GM21786 (cell line): Measurements from ENCODE around the gene ADGRL3.
"Not testable (repeated sequence)": the region's sequence is repeated elsewhere in the genome, so short reads cannot be mapped to it uniquely, and the experiment has no call there.

Experiments
- ATAC-seq: cut with Tn5 transposase; IDR thresholded peaks from one replicate; pipeline ENCODE4 v1.9.1; 2021; ENCODE audit not compliant: unreplicated experiment

Gene ADGRL3

GRCh38 chr4:61468024-61468720 lies 268.0 kb downstream of the ADGRL3 start:
- no peak for ATAC-seq

GRCh38 chr4:61473306-61473705 lies 273.2 kb downstream of the ADGRL3 start:
- no peak for ATAC-seq

GRCh38 chr4:61478340-61478739 lies 278.2 kb downstream of the ADGRL3 start:
- ATAC-seq = no peak

- no peak for ATAC-seq
These were observed 284.9 kb downstream of the ADGRL3 start for GRCh38 chr4:61485056-61485455.

- ATAC-seq = no peak
These were observed 289.8 kb downstream of the ADGRL3 start for GRCh38 chr4:61489927-61490326.

GRCh38 chr4:61493041-61493440 lies 292.9 kb downstream of the ADGRL3 start:
- ATAC-seq = no peak

GRCh38 chr4:61493470-61493869 lies 293.3 kb downstream of the ADGRL3 start:
- no peak for ATAC-seq

- no peak for ATAC-seq
These were observed 300.8 kb downstream of the ADGRL3 start for GRCh38 chr4:61500883-61501282.

GRCh38 chr4:61501812-61502211 lies 301.7 kb downstream of the ADGRL3 start:
- no peak for ATAC-seq

- no peak for ATAC-seq
These were observed 305.9 kb downstream of the ADGRL3 start for GRCh38 chr4:61505773-61506685.

- no peak for ATAC-seq
These were observed 307.0 kb downstream of the ADGRL3 start for GRCh38 chr4:61507091-61507490.

GRCh38 chr4:61509721-61510241 lies 309.7 kb downstream of the ADGRL3 start:
- ATAC-seq = not testable (repeated sequence)

GRCh38 chr4:61511716-61512488 lies 311.8 kb downstream of the ADGRL3 start:
- ATAC-seq = no peak

- no peak for ATAC-seq
These were observed 314.9 kb downstream of the ADGRL3 start for GRCh38 chr4:61514991-61515390.

- ATAC-seq = no peak
These were observed 317.0 kb downstream of the ADGRL3 start for GRCh38 chr4:61517144-61517543.

- ATAC-seq = no peak
These were observed 320.0 kb downstream of the ADGRL3 start for GRCh38 chr4:61520166-61520565.

- no peak for ATAC-seq
These were observed 320.6 kb downstream of the ADGRL3 start for GRCh38 chr4:61520681-61521160.

- ATAC-seq = no peak
These were observed 321.3 kb downstream of the ADGRL3 start for GRCh38 chr4:61521451-61521850.

- no peak for ATAC-seq
These were observed 322.2 kb downstream of the ADGRL3 start for GRCh38 chr4:61522312-61522711.

- ATAC-seq = no peak
These were observed 327.8 kb downstream of the ADGRL3 start for GRCh38 chr4:61527888-61528287.

- ATAC-seq = no peak
These were observed 328.5 kb downstream of the ADGRL3 start for GRCh38 chr4:61528595-61528994.
